Neutrophil (primary cell): ENCODE results near the gene ARHGEF16.

ENCODE experiments used
- H3K27ac ChIP-seq: fragments of 200-600 bp; sonication (generic); 2 replicates; pipeline ENCODE4 v1.5.1; 2016; ENCODE audit warnings: mild to moderate bottlenecking, moderate library complexity
- H3K27me3 ChIP-seq: fragments of 200-600 bp; sonication (generic); 2 replicates; pipeline ENCODE4 v1.6.0; 2016; ENCODE audit warnings: mild to moderate bottlenecking
- H3K36me3 ChIP-seq: fragments of 200-600 bp; sonication (generic); 2 replicates; pipeline ENCODE4 v1.5.1; 2017
- H3K4me1 ChIP-seq, 2 experiments: fragments of 200-600 bp in 1 of 2; sonication (generic) in 1 of 2; 1 replicate in 1 of 2; 2 replicates in 1 of 2; pipeline versions ENCODE4 v1.5.1 to v1.6.1; 2013 to 2016; ENCODE audit warnings: low read depth in 1 of 2, low read length in 1 of 2, mild to moderate bottlenecking in 1 of 2, moderate library complexity in 1 of 2; ENCODE audit not compliant: control insufficient read depth in 1 of 2, insufficient read depth in 1 of 2
- H3K4me3 ChIP-seq, 2 experiments: fragments of 200-600 bp in 1 of 2; sonication (generic) in 1 of 2; 1 replicate in 1 of 2; 2 replicates in 1 of 2; pipeline ENCODE4 v1.5.1; 2013 to 2016; ENCODE audit warnings: low read depth in 1 of 2, low read length in 1 of 2, mild to moderate bottlenecking in 1 of 2, moderate library complexity in 1 of 2
- H3K9me3 ChIP-seq: fragments of 200-600 bp; sonication (generic); 2 replicates; pipeline ENCODE4 v1.5.1; 2016
- TF ChIP-seq, protein P1 (sequence below): fragments of 200-600 bp; sonication (generic); IDR thresholded peaks from 2 replicates; pipeline ENCODE4 v1.5.1; 2016; ENCODE audit warnings: antibody characterized with exemption

The ARHGEF16 gene

DNA sequence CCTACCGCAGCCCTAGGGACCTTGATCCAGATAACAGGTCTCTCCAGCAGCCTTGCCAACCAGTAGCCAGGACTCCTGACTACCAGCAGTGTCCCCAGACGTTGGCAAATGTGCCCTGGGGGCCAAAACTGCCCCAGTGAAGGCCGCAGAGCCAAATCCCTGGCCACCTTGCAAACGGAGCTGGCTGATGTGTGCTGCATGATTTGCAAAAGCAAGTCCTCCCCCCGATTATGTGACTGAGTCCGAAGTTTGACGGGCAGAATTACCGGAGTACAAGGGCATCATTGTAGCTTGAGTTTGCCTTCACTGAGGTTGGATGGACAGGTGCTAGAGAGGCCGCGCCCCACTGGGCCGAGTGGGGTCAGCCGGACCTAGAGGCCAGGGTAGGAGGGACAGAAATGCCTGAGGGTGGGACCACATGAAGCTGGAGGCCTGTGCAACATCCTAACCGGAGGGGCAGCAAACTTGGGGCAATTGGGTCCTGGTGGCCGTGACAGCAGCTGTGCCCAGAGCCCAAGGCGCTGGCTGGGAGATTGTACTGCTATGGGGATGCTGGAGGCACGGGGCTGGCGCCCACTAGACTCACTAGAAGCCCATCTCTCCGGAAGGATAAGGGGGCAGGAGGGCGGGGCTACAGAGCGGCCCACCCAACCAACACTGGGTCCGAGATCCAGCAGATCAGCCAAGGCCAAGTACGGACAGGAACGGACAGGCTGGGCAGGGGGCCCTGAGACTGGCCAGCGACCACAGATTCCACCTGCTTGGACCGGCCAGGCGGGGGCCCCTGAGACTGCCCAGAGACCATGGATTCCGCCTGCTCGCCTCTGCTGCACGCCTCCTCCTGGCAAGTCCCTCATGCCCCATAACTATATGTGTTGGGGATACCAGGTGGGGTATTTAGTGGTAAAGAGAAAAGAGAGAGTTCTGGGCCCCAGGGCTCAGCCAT lies 2.8 kb downstream of the ARHGEF16 start:
- H3K4me1 ChIP-seq = peaks cover 4 to 14% of the 10 kb centered on the region in 2 experiments
- peaks cover 72% of the 10 kb centered on the region for H3K27me3 ChIP-seq
- no peaks in the 10 kb centered on the region for H3K36me3 ChIP-seq
- no peaks in the 10 kb centered on the region for H3K9me3 ChIP-seq
- TF ChIP-seq, protein P1, sequence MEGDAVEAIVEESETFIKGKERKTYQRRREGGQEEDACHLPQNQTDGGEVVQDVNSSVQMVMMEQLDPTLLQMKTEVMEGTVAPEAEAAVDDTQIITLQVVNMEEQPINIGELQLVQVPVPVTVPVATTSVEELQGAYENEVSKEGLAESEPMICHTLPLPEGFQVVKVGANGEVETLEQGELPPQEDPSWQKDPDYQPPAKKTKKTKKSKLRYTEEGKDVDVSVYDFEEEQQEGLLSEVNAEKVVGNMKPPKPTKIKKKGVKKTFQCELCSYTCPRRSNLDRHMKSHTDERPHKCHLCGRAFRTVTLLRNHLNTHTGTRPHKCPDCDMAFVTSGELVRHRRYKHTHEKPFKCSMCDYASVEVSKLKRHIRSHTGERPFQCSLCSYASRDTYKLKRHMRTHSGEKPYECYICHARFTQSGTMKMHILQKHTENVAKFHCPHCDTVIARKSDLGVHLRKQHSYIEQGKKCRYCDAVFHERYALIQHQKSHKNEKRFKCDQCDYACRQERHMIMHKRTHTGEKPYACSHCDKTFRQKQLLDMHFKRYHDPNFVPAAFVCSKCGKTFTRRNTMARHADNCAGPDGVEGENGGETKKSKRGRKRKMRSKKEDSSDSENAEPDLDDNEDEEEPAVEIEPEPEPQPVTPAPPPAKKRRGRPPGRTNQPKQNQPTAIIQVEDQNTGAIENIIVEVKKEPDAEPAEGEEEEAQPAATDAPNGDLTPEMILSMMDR = no peak
- no peak overlapping the region for H3K4me3 ChIP-seq
- no peak overlapping the region for H3K27ac ChIP-seq

DNA sequence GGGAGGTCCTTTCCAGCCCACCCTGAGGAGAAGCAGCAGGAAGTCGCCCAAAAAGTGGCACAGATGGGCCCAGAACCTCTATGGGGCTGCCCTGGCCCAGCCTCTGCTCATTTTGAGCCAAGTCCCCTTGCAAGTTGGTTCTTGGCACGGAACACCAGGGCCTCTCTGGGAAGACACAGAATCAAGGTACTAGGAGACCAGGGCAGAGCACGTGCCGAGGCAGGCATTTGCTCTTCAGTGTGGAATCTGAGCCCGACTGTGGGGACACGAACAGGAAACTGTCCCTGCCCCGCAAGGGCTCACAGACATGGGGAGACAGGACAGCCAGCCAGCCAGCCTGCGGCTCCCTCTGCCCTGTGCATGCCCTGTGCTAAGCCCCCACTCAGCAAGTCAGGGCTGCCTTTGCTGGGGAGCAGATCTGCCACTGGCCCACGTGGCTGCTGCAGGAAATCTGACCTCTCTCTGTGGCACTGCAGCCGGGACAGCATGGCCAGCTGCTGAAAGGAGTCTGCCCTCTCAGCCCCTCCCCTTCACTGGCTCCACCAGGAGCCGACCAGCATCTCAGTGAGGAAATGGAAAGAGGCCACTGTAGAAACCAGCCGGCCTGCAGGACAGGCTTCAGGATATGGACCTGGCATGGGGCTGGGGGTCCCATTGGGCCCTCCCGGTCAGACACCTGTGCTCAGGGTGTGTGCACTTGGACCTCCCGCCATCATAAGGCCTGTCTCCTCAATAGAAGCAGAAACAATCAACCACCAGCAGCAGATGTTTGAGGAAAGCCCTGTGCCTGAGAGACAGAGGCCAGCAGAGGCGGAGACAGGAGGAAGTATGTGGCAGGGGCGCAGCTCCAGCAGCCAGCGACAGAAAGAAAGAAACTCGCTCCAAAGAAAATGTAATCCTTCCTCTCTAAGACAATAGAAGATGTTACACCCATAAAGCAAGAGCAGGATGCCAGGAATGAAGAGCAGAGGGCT lies 3.7 kb downstream of the ARHGEF16 start:
- Histone ChIP-seq H3K4me1 (peaks cover 4 to 14% of the 10 kb centered on the region in 2 experiments), H3K27ac (no peak overlapping the region), H3K27me3 (peaks cover 63% of the 10 kb centered on the region), H3K9me3 (no peaks in the 10 kb centered on the region), H3K4me3 (no peak overlapping the region), H3K36me3 (no peaks in the 10 kb centered on the region)
- TF ChIP-seq, protein P1 = no peak

DNA sequence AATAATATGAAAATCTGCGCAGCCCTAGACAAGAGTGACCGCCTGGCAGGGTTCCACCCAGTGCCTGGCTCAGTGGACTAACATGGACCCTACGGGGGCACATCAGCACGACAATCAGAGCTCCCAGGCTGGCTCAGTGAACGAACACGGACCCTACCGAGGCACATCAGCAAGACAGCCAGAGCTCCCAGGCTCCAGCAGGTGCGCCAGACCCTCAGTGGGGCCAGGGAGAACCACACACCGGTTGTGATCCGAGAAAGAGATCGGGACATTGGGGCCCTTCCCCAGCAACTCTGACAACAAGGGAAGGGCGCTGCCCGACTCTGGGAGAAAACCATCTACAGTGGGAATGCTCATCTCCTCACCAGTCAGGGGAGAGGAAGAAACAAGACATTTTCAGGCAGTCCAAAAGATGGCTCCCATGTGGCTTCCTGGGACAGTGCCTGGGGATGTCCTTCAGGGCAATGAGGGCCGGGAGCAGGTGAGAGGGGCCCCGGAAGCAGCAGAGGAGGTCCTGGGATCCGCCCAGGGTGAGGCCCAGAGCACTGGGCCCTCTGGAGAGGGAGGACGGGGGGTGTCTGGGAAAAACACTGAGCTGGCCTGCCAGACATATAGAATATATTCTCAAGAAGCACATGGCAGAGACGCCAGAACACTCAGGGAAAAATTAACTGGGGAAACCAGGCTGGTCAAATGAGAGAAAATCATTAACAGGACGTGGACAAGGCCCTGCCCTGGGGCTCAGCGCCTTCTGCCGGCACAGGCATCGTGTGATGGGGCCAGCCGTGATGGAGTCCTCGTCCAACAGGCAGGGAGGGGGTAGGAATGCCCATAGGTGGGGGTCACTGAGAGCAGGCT lies 4.8 kb downstream of the ARHGEF16 start:
- H3K36me3 ChIP-seq = no peaks in the 10 kb centered on the region
- H3K27ac ChIP-seq = no peak overlapping the region
- H3K9me3 ChIP-seq = no peaks in the 10 kb centered on the region
- H3K4me3 ChIP-seq = no peak overlapping the region
- peaks cover 0 to 9% of the 10 kb centered on the region in 2 experiments for H3K4me1 ChIP-seq
- TF ChIP-seq, protein P1 = no peak
- peaks cover 52% of the 10 kb centered on the region for H3K27me3 ChIP-seq

DNA sequence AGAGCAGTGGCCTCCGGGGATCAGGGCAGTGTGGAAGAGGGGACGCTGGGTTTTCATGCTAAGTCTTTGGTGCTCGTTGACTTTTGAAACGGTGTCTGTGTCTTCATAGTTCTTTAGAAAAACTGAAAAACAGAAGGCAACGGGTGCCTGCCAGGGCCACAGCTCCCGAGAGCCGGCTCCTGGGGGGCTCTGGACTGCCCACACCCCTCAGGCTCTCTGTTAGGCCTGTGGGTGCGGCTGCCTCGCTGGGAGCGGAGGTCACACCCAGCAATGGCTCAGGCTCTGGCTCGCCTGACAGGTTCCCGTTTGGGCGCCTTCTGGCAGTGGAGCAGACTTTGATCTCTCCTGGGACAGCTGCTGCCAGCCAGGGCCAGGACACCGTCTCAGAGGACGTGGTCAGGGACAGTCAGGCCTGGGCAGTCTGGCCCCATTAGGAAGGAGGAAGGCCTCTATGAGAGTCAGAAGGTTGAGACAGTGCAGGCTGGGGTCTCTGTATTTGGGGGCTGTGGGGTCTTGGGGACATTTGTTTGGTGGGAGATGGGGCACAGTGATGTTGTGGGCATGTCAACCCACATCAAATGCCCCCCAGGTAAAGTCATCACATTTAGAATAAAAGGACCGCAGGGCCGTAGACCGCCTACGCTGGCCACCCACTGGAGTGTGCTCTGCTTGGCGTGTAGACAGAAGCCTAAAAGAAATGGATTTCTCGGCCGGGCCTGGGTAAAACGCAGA lies 5.6 kb downstream of the ARHGEF16 start:
- no peaks in the 10 kb centered on the region for H3K36me3 ChIP-seq
- H3K4me3 ChIP-seq = no peak overlapping the region
- H3K9me3 ChIP-seq = no peaks in the 10 kb centered on the region
- no peak overlapping the region for H3K27ac ChIP-seq
- H3K27me3 ChIP-seq = peaks cover 43% of the 10 kb centered on the region
- TF ChIP-seq, protein P1 = no peak
- H3K4me1 ChIP-seq = peaks cover 0 to under 1% of the 10 kb centered on the region in 2 experiments
